SK-N-SH (cell line): Measurements from ENCODE around the gene MED16. TPM values are rescaled to one million over a fixed set of nuclear protein-coding genes. Genes with fewer than 3 reads are reported as not detected.

Experiments
- CTCF ChIA-PET: fragments of 300-600, 350-600 bp; formaldehyde crosslinking; extraction: SDS; loops from one replicate; lab custom pipeline; 2021; lab: Yijun Ruan, JAX
- POLR2A ChIA-PET: fragments of 350-600 bp; sonication (Branson Sonifier 250); formaldehyde crosslinking; extraction: SDS; loops from one replicate; lab custom pipeline; 2020; ENCODE audit warnings: antibody characterized with exemption, inconsistent platforms; lab: Yijun Ruan, JAX
- DNase-seq: peaks from one replicate; pipeline ENCODE4 v3.0.0; 2012
- H2AFZ ChIP-seq: fragments of 200-600 bp; sonication (generic); 2 replicates; pipeline ENCODE4 v1.8.1; 2016; ENCODE audit warnings: antibody characterized with exemption, mild to moderate bottlenecking, low read depth
- H3F3A ChIP-seq: fragments of 200-600 bp; sonication (generic); replicated peaks from 2 replicates; pipeline ENCODE3; 2016; ENCODE audit warnings: antibody characterized with exemption, mild to moderate bottlenecking; ENCODE audit not compliant: insufficient read depth
- H3K27ac ChIP-seq, 2 experiments: fragments of 200-500 bp in 1 of 2; fragments of 200-600 bp in 1 of 2; sonication (Bioruptor generic) in 1 of 2; sonication (generic), shearing (Covaris generic) in 1 of 2; 2 replicates each; pipeline versions ENCODE4 v1.5.1 to v1.6.1; 2014 to 2016; ENCODE audit warnings: low read depth in 2 of 2, inconsistent platforms in 1 of 2, low read length in 1 of 2, mild to moderate bottlenecking in 1 of 2, mixed read lengths in 1 of 2
- H3K27me3 ChIP-seq: fragments of 200-600 bp; sonication (generic), shearing (Covaris generic); 2 replicates; pipeline ENCODE4 v1.6.1; 2016; ENCODE audit warnings: mixed run types; ENCODE audit not compliant: insufficient read depth
- H3K36me3 ChIP-seq, 2 experiments: fragments of 200-500 bp in 1 of 2; fragments of 200-600 bp in 1 of 2; sonication (Bioruptor generic) in 1 of 2; sonication (generic) in 1 of 2; replicated peaks in 1 of 2; 2 replicates each; pipeline versions ENCODE3 to v1.5.1; 2014 to 2016; ENCODE audit warnings: low read length in 1 of 2, mild to moderate bottlenecking in 1 of 2; ENCODE audit not compliant: insufficient read depth in 2 of 2, control insufficient read depth in 1 of 2
- H3K4me1 ChIP-seq, 2 experiments: fragments of 200-500 bp in 1 of 2; fragments of 200-600 bp in 1 of 2; sonication (Bioruptor generic) in 1 of 2; sonication (generic), shearing (Covaris generic) in 1 of 2; 2 replicates each; pipeline versions ENCODE4 v1.5.1 to v1.6.1; 2014 to 2016; ENCODE audit warnings: low read depth in 1 of 2, low read length in 1 of 2, mixed run types in 1 of 2; ENCODE audit not compliant: insufficient read depth in 2 of 2, control insufficient read depth in 1 of 2
- H3K4me2 ChIP-seq: fragments of 200-600 bp; sonication (generic), shearing (Covaris generic); 2 replicates; pipeline ENCODE4 v1.6.1; 2017; ENCODE audit warnings: mixed run types
- H3K4me3 ChIP-seq, 2 experiments: fragments of 200-500 bp in 1 of 2; fragments of 200-600 bp in 1 of 2; sonication (Bioruptor generic) in 1 of 2; sonication (generic), shearing (Covaris generic) in 1 of 2; 2 replicates each; pipeline versions ENCODE4 v1.5.1 to v1.8.1; 2014 to 2016; ENCODE audit warnings: low read depth in 2 of 2, inconsistent platforms in 1 of 2, low read length in 1 of 2, mild to moderate bottlenecking in 1 of 2, mixed read lengths in 1 of 2, moderate library complexity in 1 of 2
- H3K79me2 ChIP-seq: fragments of 200-600 bp; sonication (generic); 2 replicates; pipeline ENCODE4 v1.8.1; 2017; ENCODE audit warnings: mild to moderate bottlenecking; ENCODE audit not compliant: insufficient read depth
- H3K9ac ChIP-seq: fragments of 200-600 bp; sonication (generic); 2 replicates; pipeline ENCODE4 v1.6.1; 2017; ENCODE audit warnings: mixed run types
- H3K9me2 ChIP-seq: fragments of 200-600 bp; sonication (generic); 2 replicates; pipeline ENCODE4 v1.6.1; 2017; ENCODE audit warnings: mixed run types
- H3K9me3 ChIP-seq: fragments of 200-600 bp; sonication (generic); 2 replicates; pipeline ENCODE4 v1.6.1; 2017; ENCODE audit warnings: mixed run types, mild to moderate bottlenecking, moderate library complexity
- H4K20me1 ChIP-seq: fragments of 200-600 bp; sonication (generic); 2 replicates; pipeline ENCODE4 v1.6.1; 2017; ENCODE audit warnings: mild to moderate bottlenecking, mixed run types; ENCODE audit not compliant: insufficient read depth
- CHD2 ChIP-seq: fragments of 150-350 bp; IDR thresholded peaks from 2 replicates; pipeline ENCODE4 v1.6.1; 2018; ENCODE audit warnings: low read length; ENCODE audit not compliant: partially characterized antibody
- ELF1 ChIP-seq: IDR thresholded peaks from 2 replicates; pipeline ENCODE4 v1.4.0; 2012
- EZH2phosphoT487 ChIP-seq: fragments of 200-600 bp; sonication (generic); IDR thresholded peaks from 2 replicates; pipeline ENCODE4 v1.6.1; 2017; ENCODE audit warnings: low read depth, mixed run types, mild to moderate bottlenecking, antibody characterized with exemption, moderate library complexity, borderline replicate concordance
- FOXJ3 ChIP-seq: sonication (generic); formaldehyde crosslinking; IDR thresholded peaks from 2 replicates; pipeline ENCODE4 v1.5.1; 2020; ENCODE audit warnings: mild to moderate bottlenecking, missing genetic modification reagents
- FOXM1 ChIP-seq: IDR thresholded peaks from 2 replicates; pipeline ENCODE4 v1.4.0; 2012; ENCODE audit warnings: low read depth, mild to moderate bottlenecking
- GABPA ChIP-seq: IDR thresholded peaks from 2 replicates; pipeline ENCODE4 v1.4.0; 2012; ENCODE audit warnings: low read depth, mild to moderate bottlenecking
- GATA2 ChIP-seq: sonication (generic); formaldehyde crosslinking; IDR thresholded peaks from 2 replicates; pipeline ENCODE4 v1.5.0; 2020; ENCODE audit warnings: mild to moderate bottlenecking, missing genetic modification reagents
- JUND ChIP-seq: IDR thresholded peaks from 2 replicates; pipeline ENCODE4 v1.4.0; 2012
- NFIC ChIP-seq: IDR thresholded peaks from 2 replicates; pipeline ENCODE4 v1.4.0; 2012; ENCODE audit warnings: borderline replicate concordance
- POLR2AphosphoS5 ChIP-seq: IDR thresholded peaks from 2 replicates; pipeline ENCODE4 v1.6.1; 2012; ENCODE audit warnings: low read depth, low read length
- RAD21 ChIP-seq: IDR thresholded peaks from 2 replicates; pipeline ENCODE4 v1.6.1; 2012; ENCODE audit warnings: mild to moderate bottlenecking, low read length
- RCOR1 ChIP-seq: fragments of 150-350 bp; IDR thresholded peaks from 2 replicates; pipeline ENCODE4 v1.6.1; 2017; ENCODE audit warnings: antibody characterized with exemption, low read length
- RFX5 ChIP-seq: IDR thresholded peaks from 2 replicates; pipeline ENCODE4 v1.6.1; 2012; ENCODE audit warnings: mild to moderate bottlenecking, improper control_type of control experiment, low read length
- RXRA ChIP-seq: IDR thresholded peaks from 2 replicates; pipeline ENCODE4 v1.4.0; 2012; ENCODE audit warnings: low read depth, mild to moderate bottlenecking, borderline replicate concordance
- SIN3A ChIP-seq: IDR thresholded peaks from 2 replicates; pipeline ENCODE4 v1.6.1; 2012; ENCODE audit warnings: low read depth, mild to moderate bottlenecking, low read length, moderate library complexity, borderline replicate concordance
- SMC3 ChIP-seq: IDR thresholded peaks from 2 replicates; pipeline ENCODE4 v1.6.1; 2012; ENCODE audit warnings: low read depth, low read length, improper control_type of control experiment
- TEAD4 ChIP-seq: IDR thresholded peaks from 2 replicates; pipeline ENCODE4 v1.4.0; 2012; ENCODE audit warnings: mild to moderate bottlenecking, borderline replicate concordance; ENCODE audit not compliant: insufficient read depth
- WGBS: methylation state at CpG from one replicate; pipeline ENCODE4 v1.1.6; 2017; ENCODE audit warnings: low lambda C conversion rate; 5-methylcytosine and 5-hydroxymethylcytosine counted together
- polyA plus RNA-seq, 3 experiments: library from polyadenylated mRNA; depleted of rRNA; stranded (reverse); fragments of >200 nt; gene quantifications; 2 replicates each; pipeline ENCODE4 v1.2.3, GENCODE V29; 2012
- TF ChIP-seq, protein P1 (sequence below): fragments of 200-600 bp; sonication (generic); IDR thresholded peaks from 2 replicates; pipeline ENCODE4 v1.6.1; 2017; ENCODE audit warnings: antibody characterized with exemption, mild to moderate bottlenecking, moderate library complexity
- TF ChIP-seq, protein P2 (sequence below): fragments of 150-350 bp; IDR thresholded peaks from 2 replicates; pipeline ENCODE4 v1.6.1; 2017; ENCODE audit warnings: antibody characterized with exemption, low read length, low read depth, borderline replicate concordance
- TF ChIP-seq, protein P3 (sequence below): fragments of 150-350 bp; IDR thresholded peaks from 2 replicates; pipeline ENCODE4 v1.6.1; 2016; ENCODE audit warnings: mild to moderate bottlenecking, low read depth, low read length
- TF ChIP-seq, protein P4 (sequence below): IDR thresholded peaks from 2 replicates; pipeline ENCODE4 v1.4.0; 2012; ENCODE audit warnings: low read depth, borderline replicate concordance
- TF ChIP-seq, protein P5 (sequence below): IDR thresholded peaks from 2 replicates; pipeline ENCODE4; 2012
- TF ChIP-seq, protein P6 (sequence below): IDR thresholded peaks from 2 replicates; pipeline ENCODE4 v1.4.0; 2012; ENCODE audit warnings: low read depth, borderline replicate concordance

MED16 gene
- polyA plus RNA-seq, 1 of the 3 experiments (the other 2 are of a cell fraction), result 40.6 TPM

DNA sequence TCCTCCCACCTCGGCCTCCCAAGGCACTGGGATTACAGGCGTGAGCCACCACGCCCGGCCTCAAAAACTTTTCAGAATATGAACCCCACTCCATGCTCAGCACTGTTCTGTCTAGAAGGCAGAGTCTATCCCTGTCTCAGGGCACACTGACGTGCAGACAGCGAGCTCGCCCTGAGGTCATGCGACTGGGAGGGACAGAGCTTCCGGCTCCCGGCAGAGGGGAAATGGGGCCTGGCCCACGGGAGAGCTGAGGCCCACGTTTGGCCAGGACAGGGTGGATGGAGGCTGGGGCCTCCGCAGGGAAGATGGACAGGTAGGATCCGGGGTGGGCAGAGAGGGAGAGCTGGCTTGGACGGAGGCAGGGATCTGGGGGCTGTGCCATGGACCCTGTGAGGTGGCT, 68.1 kb downstream of the MED16 start:
- 85% methylated on average over 13 of the region's 15 CpGs for WGBS
- POLR2A ChIA-PET, result no interaction called here

DNA sequence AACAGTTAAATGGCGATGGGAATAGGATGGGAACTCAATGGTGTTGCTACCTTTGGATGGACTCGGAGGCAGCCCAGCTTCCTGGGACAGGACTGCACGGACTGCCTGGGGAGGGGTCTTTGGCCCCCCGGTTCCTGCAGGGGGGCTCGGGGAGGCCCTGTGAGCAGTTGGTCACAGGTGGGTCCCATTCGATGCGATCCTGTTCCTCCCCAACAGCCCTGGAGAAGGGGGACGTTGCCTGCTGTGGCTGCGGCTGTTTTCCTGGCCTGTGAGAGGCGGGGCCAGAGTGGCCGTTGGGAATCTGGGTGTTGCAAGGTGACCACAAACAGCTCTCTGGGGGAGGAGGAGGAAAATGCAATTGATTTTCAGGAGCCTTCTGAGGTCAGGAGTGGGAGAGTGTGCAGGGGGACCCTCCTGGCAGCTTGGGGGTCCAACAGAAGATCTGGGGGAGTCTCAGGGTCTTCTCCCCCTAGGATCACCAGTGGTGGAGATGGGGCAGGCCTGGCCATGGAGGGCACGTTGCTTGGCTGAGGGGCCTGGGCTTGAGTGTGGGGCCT, 69.3 kb downstream of the MED16 start:
- no peaks in the 10 kb centered on the region for H4K20me1 ChIP-seq
- POLR2A ChIA-PET, result no interaction called here
- no peak overlapping the region for H3K4me2 ChIP-seq
- WGBS, result 100% methylated on average over 3 of the region's 12 CpGs
- no peaks in the 10 kb centered on the region for H3K79me2 ChIP-seq
- no peaks in the 10 kb centered on the region for H3K9me3 ChIP-seq
- no peak overlapping the region for H3K9ac ChIP-seq
- no peak overlapping the region for H3K27ac ChIP-seq
- CTCF ChIA-PET, result interaction anchor here (0.7 kb wide), 1 partner anchor 92 kb away, joined by 3 read pairs; no protein-coding TSS in a partner anchor
- no peaks in the 10 kb centered on the region for H3K9me2 ChIP-seq
- H3F3A ChIP-seq, result peaks cover 3% of the 10 kb centered on the region
- no peak for DNase-seq
- no peaks in the 10 kb centered on the region for H3K27me3 ChIP-seq
- no peak overlapping the region for H3K4me3 ChIP-seq
- no peaks in the 10 kb centered on the region; a peak in 1 of 4 replicates for H3K4me1 ChIP-seq
- H2AFZ ChIP-seq, result no peak overlapping the region
- H3K36me3 ChIP-seq, result no peaks in the 10 kb centered on the region
- TF ChIP-seq FOXM1, result no peak
- TF ChIP-seq, protein P1, sequence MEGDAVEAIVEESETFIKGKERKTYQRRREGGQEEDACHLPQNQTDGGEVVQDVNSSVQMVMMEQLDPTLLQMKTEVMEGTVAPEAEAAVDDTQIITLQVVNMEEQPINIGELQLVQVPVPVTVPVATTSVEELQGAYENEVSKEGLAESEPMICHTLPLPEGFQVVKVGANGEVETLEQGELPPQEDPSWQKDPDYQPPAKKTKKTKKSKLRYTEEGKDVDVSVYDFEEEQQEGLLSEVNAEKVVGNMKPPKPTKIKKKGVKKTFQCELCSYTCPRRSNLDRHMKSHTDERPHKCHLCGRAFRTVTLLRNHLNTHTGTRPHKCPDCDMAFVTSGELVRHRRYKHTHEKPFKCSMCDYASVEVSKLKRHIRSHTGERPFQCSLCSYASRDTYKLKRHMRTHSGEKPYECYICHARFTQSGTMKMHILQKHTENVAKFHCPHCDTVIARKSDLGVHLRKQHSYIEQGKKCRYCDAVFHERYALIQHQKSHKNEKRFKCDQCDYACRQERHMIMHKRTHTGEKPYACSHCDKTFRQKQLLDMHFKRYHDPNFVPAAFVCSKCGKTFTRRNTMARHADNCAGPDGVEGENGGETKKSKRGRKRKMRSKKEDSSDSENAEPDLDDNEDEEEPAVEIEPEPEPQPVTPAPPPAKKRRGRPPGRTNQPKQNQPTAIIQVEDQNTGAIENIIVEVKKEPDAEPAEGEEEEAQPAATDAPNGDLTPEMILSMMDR, result no peak
- no peak for TF ChIP-seq CHD2
- no peak for TF ChIP-seq JUND
- TF ChIP-seq, protein P2, sequence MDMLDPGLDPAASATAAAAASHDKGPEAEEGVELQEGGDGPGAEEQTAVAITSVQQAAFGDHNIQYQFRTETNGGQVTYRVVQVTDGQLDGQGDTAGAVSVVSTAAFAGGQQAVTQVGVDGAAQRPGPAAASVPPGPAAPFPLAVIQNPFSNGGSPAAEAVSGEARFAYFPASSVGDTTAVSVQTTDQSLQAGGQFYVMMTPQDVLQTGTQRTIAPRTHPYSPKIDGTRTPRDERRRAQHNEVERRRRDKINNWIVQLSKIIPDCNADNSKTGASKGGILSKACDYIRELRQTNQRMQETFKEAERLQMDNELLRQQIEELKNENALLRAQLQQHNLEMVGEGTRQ, result no peak
- TF ChIP-seq, protein P3, sequence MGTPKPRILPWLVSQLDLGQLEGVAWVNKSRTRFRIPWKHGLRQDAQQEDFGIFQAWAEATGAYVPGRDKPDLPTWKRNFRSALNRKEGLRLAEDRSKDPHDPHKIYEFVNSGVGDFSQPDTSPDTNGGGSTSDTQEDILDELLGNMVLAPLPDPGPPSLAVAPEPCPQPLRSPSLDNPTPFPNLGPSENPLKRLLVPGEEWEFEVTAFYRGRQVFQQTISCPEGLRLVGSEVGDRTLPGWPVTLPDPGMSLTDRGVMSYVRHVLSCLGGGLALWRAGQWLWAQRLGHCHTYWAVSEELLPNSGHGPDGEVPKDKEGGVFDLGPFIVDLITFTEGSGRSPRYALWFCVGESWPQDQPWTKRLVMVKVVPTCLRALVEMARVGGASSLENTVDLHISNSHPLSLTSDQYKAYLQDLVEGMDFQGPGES, result no peak
- TF ChIP-seq ELF1, result no peak
- TF ChIP-seq RAD21, result no peak
- TF ChIP-seq, protein P4, sequence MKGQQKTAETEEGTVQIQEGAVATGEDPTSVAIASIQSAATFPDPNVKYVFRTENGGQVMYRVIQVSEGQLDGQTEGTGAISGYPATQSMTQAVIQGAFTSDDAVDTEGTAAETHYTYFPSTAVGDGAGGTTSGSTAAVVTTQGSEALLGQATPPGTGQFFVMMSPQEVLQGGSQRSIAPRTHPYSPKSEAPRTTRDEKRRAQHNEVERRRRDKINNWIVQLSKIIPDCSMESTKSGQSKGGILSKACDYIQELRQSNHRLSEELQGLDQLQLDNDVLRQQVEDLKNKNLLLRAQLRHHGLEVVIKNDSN, result no peak
- no peak for TF ChIP-seq POLR2AphosphoS5
- no peak for TF ChIP-seq RFX5
- no peak for TF ChIP-seq FOXJ3

More for the DNA sequence above, 68.1 kb downstream of the MED16 start:
- no peak overlapping the region for H3K27ac ChIP-seq
- no peak overlapping the region for H3K9ac ChIP-seq
- no peak overlapping the region for H3K4me2 ChIP-seq
- no peaks in the 10 kb centered on the region for H3K9me3 ChIP-seq
- H3K27me3 ChIP-seq, result peaks cover 6% of the 10 kb centered on the region; the same call in 1 of the 2 replicates
- no peaks in the 10 kb centered on the region for H3K79me2 ChIP-seq
- no peaks in the 10 kb centered on the region for H3K36me3 ChIP-seq
- peaks cover 3% of the 10 kb centered on the region for H3F3A ChIP-seq
- DNase-seq, result no peak
- TF ChIP-seq FOXM1 (no peak), NFIC (no peak), JUND (no peak), SIN3A (no peak), GABPA (no peak), EZH2phosphoT487 (no peak), GATA2 (no peak), SMC3 (no peak), RCOR1 (no peak), RXRA (no peak), TEAD4 (no peak)
- TF ChIP-seq, protein P5, sequence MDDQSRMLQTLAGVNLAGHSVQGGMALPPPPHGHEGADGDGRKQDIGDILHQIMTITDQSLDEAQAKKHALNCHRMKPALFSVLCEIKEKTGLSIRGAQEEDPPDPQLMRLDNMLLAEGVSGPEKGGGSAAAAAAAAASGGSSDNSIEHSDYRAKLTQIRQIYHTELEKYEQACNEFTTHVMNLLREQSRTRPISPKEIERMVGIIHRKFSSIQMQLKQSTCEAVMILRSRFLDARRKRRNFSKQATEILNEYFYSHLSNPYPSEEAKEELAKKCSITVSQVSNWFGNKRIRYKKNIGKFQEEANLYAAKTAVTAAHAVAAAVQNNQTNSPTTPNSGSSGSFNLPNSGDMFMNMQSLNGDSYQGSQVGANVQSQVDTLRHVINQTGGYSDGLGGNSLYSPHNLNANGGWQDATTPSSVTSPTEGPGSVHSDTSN, result no peak
- TF ChIP-seq, protein P6, sequence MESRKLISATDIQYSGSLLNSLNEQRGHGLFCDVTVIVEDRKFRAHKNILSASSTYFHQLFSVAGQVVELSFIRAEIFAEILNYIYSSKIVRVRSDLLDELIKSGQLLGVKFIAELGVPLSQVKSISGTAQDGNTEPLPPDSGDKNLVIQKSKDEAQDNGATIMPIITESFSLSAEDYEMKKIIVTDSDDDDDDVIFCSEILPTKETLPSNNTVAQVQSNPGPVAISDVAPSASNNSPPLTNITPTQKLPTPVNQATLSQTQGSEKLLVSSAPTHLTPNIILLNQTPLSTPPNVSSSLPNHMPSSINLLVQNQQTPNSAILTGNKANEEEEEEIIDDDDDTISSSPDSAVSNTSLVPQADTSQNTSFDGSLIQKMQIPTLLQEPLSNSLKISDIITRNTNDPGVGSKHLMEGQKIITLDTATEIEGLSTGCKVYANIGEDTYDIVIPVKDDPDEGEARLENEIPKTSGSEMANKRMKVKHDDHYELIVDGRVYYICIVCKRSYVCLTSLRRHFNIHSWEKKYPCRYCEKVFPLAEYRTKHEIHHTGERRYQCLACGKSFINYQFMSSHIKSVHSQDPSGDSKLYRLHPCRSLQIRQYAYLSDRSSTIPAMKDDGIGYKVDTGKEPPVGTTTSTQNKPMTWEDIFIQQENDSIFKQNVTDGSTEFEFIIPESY, result no peak
- no peak overlapping the region for H3K4me3 ChIP-seq
- no peak overlapping the region for H2AFZ ChIP-seq
- no peaks in the 10 kb centered on the region for H4K20me1 ChIP-seq
- no peaks in the 10 kb centered on the region for H3K9me2 ChIP-seq
- CTCF ChIA-PET, result no interaction called here
- H3K4me1 ChIP-seq, result no peaks in the 10 kb centered on the region; a peak in 1 of 4 replicates
